ENCODE measurements around the gene SH2D2A.
A peak's percentile ranks its signal among the peaks of the same experiment; 100 is the strongest.

DNA sequence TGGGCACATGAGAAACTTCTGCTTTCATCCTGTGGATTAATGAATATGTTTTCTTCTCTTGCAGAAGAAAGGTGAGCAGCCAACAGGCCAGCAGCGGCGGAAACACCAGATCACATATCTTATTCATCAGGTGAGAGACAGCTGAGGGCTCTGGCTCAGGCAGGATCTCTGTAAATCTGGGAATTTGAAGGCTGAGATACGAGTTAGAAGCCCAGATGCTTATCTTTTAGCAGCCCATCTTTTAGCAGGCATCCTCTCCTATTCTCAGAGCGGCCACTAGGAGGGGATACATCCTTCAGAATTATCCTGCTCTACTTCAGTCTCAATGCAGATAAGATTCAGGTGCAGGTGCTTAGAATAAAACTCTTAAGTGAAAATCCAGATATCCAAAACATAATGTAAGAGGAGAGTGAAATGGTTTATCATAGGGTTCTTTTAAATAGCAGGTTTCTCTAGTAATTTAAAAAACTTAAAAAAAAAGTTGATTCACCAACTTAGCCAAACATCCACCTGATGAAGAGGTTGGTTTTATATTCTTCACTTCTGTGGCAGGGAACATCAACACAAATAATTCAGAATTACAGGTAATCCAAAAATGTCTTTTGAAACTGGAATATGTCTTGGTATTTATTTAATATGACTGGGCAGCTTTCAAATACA, 19.3 kb downstream of the SH2D2A start:
- peak; percentile 73 for TF ChIP-seq CTCF (IDR thresholded peaks at IDR 0.05)
- no peak for TF ChIP-seq EZH2 (IDR thresholded peaks at IDR 0.05; ENCODE audit: borderline replicate concordance, insufficient read depth, low read depth, low read length, poor library complexity, severe bottlenecking)

All from B cell (primary cell).